Nucleus accumbens (tissue), 56 donors: ENCODE data around the gene FST.

ENCODE experiments used
- DNase-seq, 56 donors: peaks; one replicate each; lab custom pipeline; 2025; lab: John Stamatoyannopoulos, UW

FST gene

GRCh38 chr5:53480416-53481158 is at the start of gene FST:
FST (plus strand) TSS chr5:53480629; CDS start chr5:53480792, 163 bp downstream.
- DNase-seq: no peak

DNA sequence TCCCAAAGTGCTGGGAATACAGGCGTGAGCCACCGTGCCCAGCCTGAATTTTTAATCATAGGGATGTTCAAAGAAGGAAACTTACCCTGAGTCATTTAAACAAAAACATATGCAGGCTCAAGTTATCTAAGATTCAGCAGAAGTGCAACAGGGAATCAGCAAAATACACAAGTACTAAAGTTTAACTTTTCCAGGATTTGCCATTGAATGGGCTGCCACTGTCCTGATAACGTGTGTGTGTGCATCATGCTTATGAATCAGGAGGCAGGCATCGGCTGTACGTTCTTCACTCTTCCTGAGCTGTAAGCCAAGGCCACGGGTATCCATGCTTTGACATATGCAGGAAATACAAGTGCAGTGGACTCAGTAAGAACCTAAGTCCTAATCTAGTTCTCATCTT is 48.8 kb upstream of the FST start:
- no peak for DNase-seq

DNA sequence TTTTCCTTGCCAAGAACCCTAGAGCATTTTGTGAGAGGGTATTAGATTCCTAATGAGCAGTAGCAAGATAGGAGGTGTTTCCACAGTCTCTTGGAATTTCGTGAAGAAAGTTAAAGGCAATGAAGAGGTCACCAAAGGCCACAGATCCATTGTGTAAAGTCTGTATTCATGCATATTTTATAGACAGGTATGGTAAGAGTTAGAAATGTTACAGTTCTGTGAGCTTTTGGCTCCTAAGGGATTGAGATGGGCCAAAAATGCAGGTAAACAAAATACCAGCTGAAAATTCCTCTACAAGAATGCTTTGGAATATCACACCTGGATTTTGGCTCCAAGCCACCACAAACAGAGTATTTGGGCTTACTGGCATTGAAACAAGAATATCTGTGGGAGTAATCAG is 47.4 kb upstream of the FST start:
- no peak for DNase-seq

- DNase-seq: no peak
These were observed 45.9 kb upstream of the FST start for GRCh38 chr5:53434541-53434940.

- no peak for DNase-seq
These were observed 43.8 kb upstream of the FST start for GRCh38 chr5:53436480-53437191.

DNA sequence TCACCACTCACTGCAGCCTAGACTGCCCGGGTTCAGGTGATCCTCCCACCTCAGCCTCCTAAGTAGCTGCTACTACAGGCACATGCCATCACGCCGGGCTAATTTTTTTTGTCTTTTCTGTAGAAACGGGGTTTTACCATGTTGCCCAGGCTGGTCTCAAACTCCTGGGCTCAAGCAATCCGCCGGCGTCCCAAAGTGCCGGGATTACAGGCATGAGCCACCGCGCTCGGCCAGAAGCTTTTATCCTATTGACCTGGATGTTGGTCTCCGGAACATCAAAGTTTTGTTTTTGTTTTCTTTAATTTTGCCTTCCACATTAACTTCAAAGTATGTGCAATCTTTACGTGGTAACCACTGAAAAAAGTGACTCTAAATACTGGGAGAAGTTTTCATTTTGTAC is 42.4 kb upstream of the FST start:
- no peak for DNase-seq

GRCh38 chr5:53438486-53439472 is 41.6 kb upstream of the FST start:
- DNase-seq: no peak

- DNase-seq: no peak
These were observed 37.5 kb upstream of the FST start for GRCh38 chr5:53442961-53443360.

DNA sequence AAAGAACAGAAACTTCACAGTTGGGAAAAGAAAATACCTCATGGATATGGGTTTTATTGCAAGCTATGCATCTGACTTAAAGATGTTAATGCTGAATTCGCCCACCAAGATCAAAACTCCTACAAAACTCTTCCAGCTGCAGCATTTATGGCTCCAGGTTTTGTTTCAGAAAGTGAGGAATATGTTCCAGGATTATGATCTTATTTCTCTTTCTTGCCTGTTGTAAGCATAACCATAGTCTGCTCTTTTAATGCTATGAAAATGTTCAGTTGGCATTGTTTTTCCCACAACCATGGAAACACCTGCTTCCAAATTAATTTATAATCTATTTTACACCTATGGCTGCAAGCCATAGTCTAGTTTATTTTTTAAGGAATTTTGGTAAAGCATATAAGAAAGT is 34.9 kb upstream of the FST start:
- DNase-seq: no peak

DNA sequence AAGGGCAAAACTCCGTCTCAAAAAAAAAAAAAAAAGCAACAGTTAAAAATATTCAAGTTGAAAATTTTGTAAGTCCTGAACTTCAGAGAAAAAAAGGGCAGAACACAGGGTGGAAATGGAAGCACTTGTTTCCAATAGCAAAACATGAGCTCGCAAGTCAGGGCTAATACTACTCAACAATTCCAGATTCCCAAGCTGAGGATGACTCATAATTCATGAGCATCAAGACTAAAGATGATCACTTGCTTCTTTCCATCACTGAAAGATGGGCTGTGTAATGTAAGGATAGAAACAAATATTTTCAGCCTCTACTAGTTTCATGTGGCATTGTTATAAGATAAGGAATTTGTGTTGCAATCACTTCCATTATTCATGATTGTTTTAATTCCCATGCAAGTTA is 33.5 kb upstream of the FST start:
- DNase-seq: no peak

- no peak for DNase-seq
These were observed 31.6 kb upstream of the FST start for GRCh38 chr5:53448851-53449250.

GRCh38 chr5:53453898-53454718 is 26.3 kb upstream of the FST start:
- DNase-seq: no peak

DNA sequence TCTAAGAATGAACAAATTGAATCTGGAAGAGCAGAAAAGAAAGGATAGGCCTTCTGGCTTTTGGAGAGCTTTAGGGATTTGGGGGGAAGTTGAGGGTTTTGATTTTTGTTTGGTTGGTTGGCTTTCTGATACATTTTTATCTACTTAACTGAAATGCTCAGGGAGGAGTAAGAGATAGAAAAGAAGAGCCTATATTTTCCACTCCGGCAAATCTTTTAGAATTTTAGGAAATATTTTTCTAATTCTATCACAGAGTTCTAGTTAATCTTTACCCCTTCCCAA is 25.8 kb upstream of the FST start:
- no peak for DNase-seq

- DNase-seq: no peak
These were observed 24.1 kb upstream of the FST start for GRCh38 chr5:53456366-53456765.

- DNase-seq: no peak
These were observed 16.4 kb upstream of the FST start for GRCh38 chr5:53463909-53464621.

GRCh38 chr5:53464722-53465121 is 15.7 kb upstream of the FST start:
- no peak for DNase-seq

DNA sequence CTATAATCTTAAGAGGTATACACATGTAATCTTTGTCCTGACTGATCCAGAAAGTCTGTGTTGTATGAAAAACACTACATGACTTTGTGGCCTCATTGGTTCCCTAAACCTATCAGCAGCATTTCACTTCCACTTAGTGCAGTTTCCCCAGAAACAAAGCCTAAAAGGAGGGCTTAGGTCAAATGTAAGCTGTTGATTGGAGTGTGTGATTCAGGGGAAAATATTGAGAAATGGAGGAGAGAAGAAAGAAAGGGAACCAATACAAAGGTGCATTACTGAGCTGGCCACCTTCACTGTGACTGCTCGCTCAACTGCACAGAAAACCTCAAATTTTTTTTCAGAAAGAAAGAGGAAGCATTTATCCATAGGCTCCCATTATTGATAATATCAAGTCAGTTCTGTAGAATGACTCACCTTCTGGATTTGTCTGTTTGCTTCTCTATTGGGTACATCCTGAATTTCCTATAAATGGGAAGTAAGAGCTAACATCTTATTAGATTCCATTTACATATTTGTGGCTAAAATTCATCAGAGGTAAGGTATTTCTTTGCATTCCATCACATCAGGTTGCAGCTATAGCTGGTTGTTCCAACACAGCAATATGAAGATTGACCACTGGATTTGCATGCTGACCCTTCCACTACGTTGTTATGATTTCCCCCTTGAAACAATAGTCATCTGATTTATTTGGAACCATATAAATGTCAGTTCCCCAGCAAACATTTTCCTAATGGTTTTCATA is 10.3 kb upstream of the FST start:
- no peak for DNase-seq

GRCh38 chr5:53472279-53472678 is 8.2 kb upstream of the FST start:
- DNase-seq: no peak
